GM18951 (cell line): ENCODE results near the gene INO80.

Experiments
- POLR2A ChIP-seq: IDR thresholded peaks from 4 replicates; pipeline ENCODE4 v1.6.1; 2011; ENCODE audit warnings: mild to moderate bottlenecking; ENCODE audit not compliant: insufficient read length, insufficient read depth; ENCODE audit errors: extremely low read depth
- in situ Hi-C: fragments of 300-500 bp; cut with MboI; formaldehyde crosslinking; loops from one replicate; pipeline ENCODE4 v1.12.0; 2022; ENCODE audit warnings: low sequenced_read_pairs, mixed read lengths, inconsistent platforms; ENCODE audit not compliant: unreplicated experiment

INO80 gene

DNA sequence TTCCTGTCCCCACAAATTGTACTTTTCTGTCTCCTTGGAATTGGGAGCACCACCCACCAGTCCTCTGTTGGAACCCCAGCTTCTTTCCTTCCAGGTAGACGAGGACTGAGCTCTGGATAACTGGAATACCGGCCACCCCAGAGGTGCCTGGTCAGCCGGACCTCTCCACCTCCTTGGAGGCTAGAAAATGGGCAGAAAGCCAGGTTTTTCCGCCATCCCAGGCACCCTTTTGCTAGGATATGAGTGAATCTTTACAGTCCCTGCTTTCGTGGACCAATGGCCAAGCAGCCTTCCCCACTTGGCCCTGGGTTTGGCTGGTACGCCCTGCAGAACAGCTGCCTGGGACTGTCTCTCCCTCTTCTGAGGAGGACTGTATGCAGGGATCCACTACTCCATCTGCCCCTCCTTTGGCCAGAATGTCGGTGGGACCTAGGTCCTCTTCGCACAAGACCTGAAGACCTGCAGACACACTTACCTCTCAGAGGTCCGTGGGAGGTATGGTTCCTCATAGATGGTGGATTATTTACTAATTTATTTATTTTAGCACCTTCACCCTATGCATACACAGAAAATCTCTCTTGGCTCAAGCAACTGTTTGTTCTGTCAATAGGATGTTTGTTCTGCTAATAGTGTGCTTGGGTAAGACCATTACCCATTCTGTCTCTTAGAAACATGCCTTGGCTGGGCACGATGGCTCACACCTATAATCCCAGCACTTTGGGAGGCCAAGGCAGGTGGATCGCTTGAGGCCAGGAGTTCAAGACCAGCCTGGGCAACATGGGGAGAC is 171.4 kb downstream of the INO80 start:
- in situ Hi-C loops = no loop called here
- TF ChIP-seq POLR2A = no peak

DNA sequence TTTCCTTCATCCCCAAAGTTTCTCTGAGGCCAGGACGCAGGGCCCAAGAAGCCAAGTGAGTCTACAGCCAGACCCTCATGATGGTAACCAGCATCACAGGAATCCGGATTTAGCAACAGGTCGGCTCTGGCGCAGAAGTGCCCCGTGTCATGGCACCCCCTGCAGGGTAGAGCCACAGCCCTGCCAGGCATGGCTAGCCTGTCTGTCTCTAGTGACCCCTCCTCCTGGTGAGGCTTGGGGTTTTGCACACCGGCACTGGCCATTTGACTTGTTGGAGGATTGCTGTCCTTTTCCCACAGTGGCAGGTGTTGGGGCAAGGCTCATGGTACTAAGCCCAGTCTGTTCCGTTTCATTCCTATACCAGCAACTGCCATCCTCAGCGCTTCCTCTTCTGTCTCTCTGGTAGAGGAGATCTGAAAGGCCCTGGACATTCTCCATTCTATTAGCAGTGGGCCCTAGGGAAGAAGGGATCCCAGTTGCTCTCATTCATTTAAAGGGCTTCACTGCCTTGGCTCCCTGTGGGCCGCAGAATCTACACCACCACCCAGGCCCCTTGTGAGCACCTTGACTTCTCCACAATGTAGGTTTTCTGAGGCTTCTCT is 172.2 kb downstream of the INO80 start:
- no peak for TF ChIP-seq POLR2A
- in situ Hi-C loops = no loop called here

DNA sequence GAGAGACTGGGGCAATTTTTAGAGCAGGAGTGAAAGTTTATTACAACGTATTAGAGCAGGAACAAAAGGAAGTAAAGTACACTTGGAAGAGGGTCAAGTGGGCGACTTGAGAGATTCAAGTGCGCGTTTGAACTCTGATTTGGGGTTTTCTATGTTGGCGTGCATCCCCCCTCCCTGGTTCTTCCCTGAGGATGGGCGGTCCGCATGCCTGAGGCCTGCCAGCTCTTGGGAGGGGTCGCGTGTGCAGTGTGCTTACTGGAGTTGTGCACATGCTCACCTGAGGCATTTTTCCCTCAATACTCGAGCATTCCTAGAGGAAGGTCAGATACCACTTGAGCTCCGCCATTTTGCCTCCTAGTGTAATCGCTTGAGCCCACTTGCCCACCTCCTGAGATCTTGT is 173.2 kb downstream of the INO80 start:
- in situ Hi-C loops = no loop called here
- no peak for TF ChIP-seq POLR2A

DNA sequence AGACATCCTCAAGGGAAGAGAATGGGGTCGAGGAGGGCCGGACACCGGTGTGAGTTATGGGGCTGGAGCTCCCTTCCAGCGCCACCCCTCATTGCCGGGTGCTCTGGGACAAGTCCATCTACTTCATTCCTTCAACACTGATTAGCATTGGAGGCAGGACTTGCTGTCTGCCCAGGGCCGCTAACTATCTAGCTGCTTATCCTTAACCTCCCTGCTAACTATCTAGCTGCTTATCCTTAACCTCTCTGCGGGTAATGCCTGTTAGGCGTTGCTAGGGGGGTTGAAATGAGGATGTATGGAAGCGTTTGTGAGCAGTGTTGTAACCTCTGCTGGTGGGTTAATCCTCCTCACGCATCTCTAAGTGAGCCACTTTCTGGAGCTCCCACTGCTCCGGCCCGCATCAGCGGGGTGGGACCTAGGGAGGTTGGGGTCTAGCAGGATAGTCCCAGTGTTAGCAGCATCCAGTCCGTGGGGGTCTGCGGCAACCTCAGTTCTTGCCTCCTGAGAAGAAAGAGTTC is 173.7 kb downstream of the INO80 start:
- in situ Hi-C loops = no loop called here
- no peak for TF ChIP-seq POLR2A

DNA sequence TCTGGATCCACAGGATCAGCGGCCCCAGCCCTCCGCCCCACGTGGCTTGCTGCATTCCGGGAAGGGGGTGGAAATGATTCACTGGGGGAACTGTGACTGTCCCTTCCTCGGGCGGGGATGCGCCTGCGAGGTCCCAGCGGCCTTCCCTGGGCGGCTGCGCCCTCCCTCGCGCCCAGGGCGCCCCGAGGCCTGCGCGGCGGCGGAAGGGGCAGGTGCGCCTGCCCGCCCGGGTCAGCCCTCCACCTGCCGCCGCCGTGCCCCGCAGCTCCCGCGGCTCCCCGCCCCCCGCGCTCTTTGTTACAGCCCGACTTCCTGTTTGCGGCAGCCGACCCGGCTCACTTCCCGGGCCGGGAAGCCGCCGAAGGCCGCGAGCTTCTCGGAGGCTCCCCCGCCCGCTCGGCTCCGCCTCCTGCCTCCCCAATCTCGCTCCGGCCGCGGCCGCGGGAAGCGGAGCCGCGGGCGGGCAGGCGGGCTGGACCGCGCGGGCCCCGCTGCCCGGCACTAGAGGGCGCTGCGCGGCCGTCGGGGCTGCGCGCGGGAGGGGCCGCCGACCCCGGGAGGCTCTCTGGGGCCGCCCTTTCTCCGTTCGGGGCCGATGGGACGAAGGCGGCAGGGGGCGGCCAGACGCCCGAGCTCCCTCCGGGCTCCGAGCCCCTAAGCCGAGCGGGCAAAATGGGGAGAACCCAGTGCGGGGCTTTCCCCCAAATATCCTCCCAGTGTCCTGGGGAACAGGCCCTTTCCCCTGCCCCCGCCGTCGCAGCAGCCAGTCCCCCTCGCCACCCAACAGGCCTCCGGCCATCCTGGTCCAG is 174.3 kb downstream of the INO80 start:
- peak; percentile 62 for TF ChIP-seq POLR2A
- in situ Hi-C loops = no loop called here

- TF ChIP-seq POLR2A = no peak
- in situ Hi-C loops = no loop called here
Measured at GRCh38 chr15:40941068-40941527, 175.0 kb downstream of the INO80 start.

GRCh38 chr15:40940296-40940801 is 175.7 kb downstream of the INO80 start:
- TF ChIP-seq POLR2A = peak; percentile 38
- in situ Hi-C loops = no loop called here

DNA sequence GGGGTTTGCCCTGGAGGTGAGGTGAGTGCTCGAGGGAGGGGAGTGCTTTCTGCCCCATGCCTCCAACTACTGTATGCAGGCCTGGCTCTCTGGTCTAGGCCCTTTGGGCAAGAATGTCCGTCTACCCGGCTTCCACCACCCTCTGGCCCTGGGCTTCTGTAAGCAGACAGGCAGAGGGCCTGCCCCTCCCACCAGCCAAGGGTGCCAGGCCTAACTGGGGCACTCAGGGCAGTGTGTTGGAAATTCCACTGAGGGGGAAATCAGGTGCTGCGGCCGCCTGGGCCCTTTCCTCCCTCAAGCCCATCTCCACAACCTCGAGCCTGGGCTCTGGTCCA is 177.6 kb downstream of the INO80 start:
- in situ Hi-C loops = no loop called here
- TF ChIP-seq POLR2A = no peak

GRCh38 chr15:40937762-40938535 is 178.1 kb downstream of the INO80 start:
- TF ChIP-seq POLR2A = no peak
- in situ Hi-C loops = no loop called here

DNA sequence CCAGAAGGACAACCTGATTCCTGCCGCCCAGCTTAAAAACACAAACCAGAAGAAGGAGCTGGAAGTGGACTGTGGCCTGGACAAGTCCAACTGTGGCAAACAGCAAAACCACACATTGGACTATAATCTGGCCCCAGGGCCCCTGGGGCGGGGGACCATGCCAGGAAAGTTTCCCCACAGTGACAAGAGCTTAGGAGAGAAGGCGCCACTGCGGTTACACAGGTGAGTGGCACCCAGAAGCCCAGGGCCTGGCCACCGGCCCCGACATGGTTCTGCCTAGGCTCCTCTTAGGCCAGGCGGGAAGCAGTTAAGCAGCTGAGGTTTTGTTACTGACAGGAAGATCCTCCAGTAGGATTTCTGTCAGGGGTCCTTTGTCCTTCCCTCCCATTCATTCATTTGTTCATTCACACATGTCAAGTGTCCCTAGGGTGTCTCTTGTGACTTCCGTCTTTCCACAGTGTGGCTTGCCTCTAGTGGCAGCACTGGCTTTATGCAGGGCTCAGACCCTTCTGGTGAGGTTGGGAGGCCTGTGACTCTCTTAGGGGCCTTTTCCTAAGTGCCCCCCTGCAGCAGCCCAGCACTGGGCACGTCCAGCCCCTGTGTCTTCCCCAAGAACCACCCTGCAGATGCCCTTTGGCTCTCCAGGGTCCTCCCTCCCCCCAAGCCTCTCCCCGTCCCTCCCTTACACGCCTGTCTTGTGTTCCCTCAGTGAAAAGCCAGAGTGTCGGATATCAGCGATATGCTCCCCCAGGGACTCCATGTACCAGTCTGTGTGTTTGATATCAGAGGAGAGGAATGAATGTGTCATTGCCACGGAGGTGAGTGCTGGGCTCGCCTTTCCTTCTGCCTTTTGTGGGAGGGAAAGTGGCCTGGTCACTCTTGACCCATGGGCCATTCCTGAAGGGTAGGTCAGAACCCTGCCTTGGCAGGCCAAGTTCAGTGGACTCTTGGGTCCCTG is 179.1 kb downstream of the INO80 start:
- in situ Hi-C loops = no loop called here
- TF ChIP-seq POLR2A = no peak

GRCh38 chr15:40936234-40936708 is 179.8 kb downstream of the INO80 start:
- TF ChIP-seq POLR2A = no peak
- in situ Hi-C loops = no loop called here
